ENCODE data around the gene MT1B.

DNA sequence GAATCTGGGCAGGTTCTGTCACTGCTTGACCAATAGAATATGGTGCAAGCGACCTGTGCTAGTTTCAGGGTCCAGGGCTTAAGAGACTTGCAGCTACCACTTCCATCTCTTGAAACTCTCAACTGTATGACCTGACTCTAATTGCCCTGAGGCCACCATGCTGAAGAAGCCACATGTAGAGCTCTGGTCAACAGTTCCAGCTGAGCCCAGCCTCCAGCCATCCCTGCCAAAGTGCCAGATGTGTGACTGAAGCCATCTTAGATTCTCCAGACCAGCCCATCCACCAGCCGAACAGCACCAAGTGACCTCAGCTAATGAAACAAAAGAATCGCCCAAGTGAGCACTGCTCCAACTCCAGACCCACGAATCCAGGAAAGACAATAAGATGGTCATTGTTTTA lies 46.7 kb upstream of the MT1B start:
- no peak for TF ChIP-seq POLR2AphosphoS5 (IDR thresholded peaks at IDR 0.05)
- TF ChIP-seq, protein P1, sequence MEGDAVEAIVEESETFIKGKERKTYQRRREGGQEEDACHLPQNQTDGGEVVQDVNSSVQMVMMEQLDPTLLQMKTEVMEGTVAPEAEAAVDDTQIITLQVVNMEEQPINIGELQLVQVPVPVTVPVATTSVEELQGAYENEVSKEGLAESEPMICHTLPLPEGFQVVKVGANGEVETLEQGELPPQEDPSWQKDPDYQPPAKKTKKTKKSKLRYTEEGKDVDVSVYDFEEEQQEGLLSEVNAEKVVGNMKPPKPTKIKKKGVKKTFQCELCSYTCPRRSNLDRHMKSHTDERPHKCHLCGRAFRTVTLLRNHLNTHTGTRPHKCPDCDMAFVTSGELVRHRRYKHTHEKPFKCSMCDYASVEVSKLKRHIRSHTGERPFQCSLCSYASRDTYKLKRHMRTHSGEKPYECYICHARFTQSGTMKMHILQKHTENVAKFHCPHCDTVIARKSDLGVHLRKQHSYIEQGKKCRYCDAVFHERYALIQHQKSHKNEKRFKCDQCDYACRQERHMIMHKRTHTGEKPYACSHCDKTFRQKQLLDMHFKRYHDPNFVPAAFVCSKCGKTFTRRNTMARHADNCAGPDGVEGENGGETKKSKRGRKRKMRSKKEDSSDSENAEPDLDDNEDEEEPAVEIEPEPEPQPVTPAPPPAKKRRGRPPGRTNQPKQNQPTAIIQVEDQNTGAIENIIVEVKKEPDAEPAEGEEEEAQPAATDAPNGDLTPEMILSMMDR (IDR thresholded peaks at IDR 0.05) = no peak
- TF ChIP-seq EP300 (IDR thresholded peaks at IDR 0.05) = no peak
- no peak for TF ChIP-seq POLR2A (IDR thresholded peaks at IDR 0.05)
